H1 (cell line): Measurements from ENCODE around the gene GADD45B. TPM values are rescaled to one million over a fixed set of nuclear protein-coding genes. Genes with fewer than 3 reads are reported as not detected.

Experiments
- BCL11A ChIP-seq, 2 experiments: IDR thresholded peaks; one replicate each; pipeline ENCODE4 v1.6.1; 2011; ENCODE audit warnings: low read depth in 2 of 2, low read length in 2 of 2, mild to moderate bottlenecking in 2 of 2
- BRCA1 ChIP-seq: IDR thresholded peaks from 2 replicates; pipeline ENCODE4 v1.6.1; 2012; ENCODE audit warnings: low read depth, low read length, improper control_type of control experiment
- CTBP2 ChIP-seq: IDR thresholded peaks from 2 replicates; pipeline ENCODE4 v1.7.0; 2011; ENCODE audit warnings: borderline replicate concordance, mild to moderate bottlenecking, moderate library complexity, mixed read lengths, low read length; ENCODE audit not compliant: insufficient read depth, insufficient read length
- GABPA ChIP-seq: IDR thresholded peaks from 2 replicates; pipeline ENCODE4 v1.6.1; 2011; ENCODE audit warnings: mild to moderate bottlenecking, low read length, moderate library complexity, borderline replicate concordance; ENCODE audit not compliant: insufficient read depth
- POLR2AphosphoS5 ChIP-seq: IDR thresholded peaks from 2 replicates; pipeline ENCODE4 v1.6.1; 2011; ENCODE audit warnings: low read depth, low read length
- SAP30 ChIP-seq: fragments of 300-600 bp; sonication (generic); IDR thresholded peaks from 2 replicates; pipeline ENCODE4 v1.7.1; 2012; ENCODE audit warnings: low read length, moderate library complexity, mild to moderate bottlenecking, inconsistent platforms; ENCODE audit not compliant: insufficient read depth, insufficient replicate concordance
- TAF7 ChIP-seq: optimal IDR thresholded peaks from 2 replicates; pipeline ENCODE3; 2011; ENCODE audit warnings: low read depth, mild to moderate bottlenecking, inconsistent platforms, low read length, moderate library complexity, borderline replicate concordance
- TEAD4 ChIP-seq: IDR thresholded peaks from 2 replicates; pipeline ENCODE4 v1.6.1; 2012; ENCODE audit warnings: low read depth, low read length, inconsistent platforms, mixed read lengths
- ZNF274 ChIP-seq: IDR thresholded peaks from 2 replicates; pipeline ENCODE4 v1.7.0; 2012; ENCODE audit warnings: low read length, borderline replicate concordance; ENCODE audit errors: extremely low read depth
- polyA plus RNA-seq, 7 experiments: library from polyadenylated mRNA; depleted of rRNA in 3 of 7; stranded (reverse) in 5 of 7; unstranded in 2 of 7; fragments of >200 nt in 5 of 7; fragments of 200-250 nt in 2 of 7; gene quantifications; 1 replicate in 5 of 7; 2 replicates in 1 of 7; 4 replicates in 1 of 7; pipeline versions ENCODE4 v1.2.1 to v1.2.3, GENCODE V29; 2011 to 2013; ENCODE audit warnings: missing spikeins in 2 of 7, mixed read lengths in 2 of 7
- total RNA-seq: library from RNA; stranded (reverse); fragmentation: NEBNext Ultra II Directional; extraction: Animal tissue kit (Norgen Biotek cat#: 25700); gene quantifications from 2 replicates; pipeline ENCODE4 v1.2.1, GENCODE V29; 2021

The GADD45B gene
- total and polyA plus RNA-seq, 2 of the 8 experiments (the other 6 are each of a cell fraction or from before 2014, with no cell fraction given) = 7.4 to 11.4 TPM

DNA sequence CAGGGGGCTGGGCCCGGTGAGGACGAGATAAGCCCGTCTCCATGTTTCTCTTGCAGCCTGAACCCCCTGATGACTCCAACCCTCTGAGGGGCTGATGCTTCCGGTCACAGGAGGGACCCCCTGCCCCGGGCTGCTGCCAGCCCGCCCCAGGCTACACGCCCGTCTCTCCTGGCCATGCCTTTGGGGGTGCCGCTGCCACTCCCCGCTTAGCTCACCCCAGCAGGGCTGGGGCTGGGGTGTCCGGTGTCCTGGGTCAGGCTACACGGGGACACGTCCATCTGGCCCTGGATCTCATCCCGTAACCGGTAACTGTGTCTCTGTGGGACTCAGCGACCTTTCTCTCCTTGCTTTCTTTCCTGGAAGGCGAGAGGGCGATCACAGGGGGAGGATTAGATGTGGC, 40.8 kb downstream of the GADD45B start (continued):
- no peak for TF ChIP-seq POLR2AphosphoS5
- no peak for TF ChIP-seq BRCA1
- no peak for TF ChIP-seq ZNF274
- TF ChIP-seq SAP30 = no peak
- TF ChIP-seq GABPA = no peak
- TF ChIP-seq TAF7 = no peak
- no peak for TF ChIP-seq CTBP2
- TF ChIP-seq BCL11A (IDR thresholded peaks at IDR 0.05; ENCODE audit: low read depth in 2 of 2, low read length in 2 of 2) = no peak
- TF ChIP-seq TEAD4 = no peak
